ENCODE results near the gene DNAAF2. TPM values are rescaled to one million over a fixed set of nuclear protein-coding genes. Genes with fewer than 3 reads are reported as not detected.
A peak's percentile ranks its signal among the peaks of the same experiment; 100 is the strongest.

The DNAAF2 gene
- total and polyA plus RNA-seq, 2 of the 13 experiments (the other 11 are each of a cell fraction or from before 2014, with no cell fraction given): 6.1 to 13.6 TPM

- TF ChIP-seq SP1 (IDR thresholded peaks at IDR 0.05): no peak
- TF ChIP-seq SP1 (CRISPR knock-in tag; IDR thresholded peaks at IDR 0.05): no peak; the same call in 1 of the 2 replicates
- TF ChIP-seq MTERF4 (CRISPR knock-in tag; IDR thresholded peaks at IDR 0.05): no peak
- TF ChIP-seq ZFP62 (CRISPR knock-in tag; IDR thresholded peaks at IDR 0.05): no peak
- peak; percentile 87 for TF ChIP-seq HOXA5 (CRISPR knock-in tag; IDR thresholded peaks at IDR 0.05)
- TF ChIP-seq TP53 (CRISPR knock-in tag; conservative IDR thresholded peaks at IDR 0.05): no peak; the same call in 1 of the 2 replicates
- 0 out of 2 replicates have a peak, but pooled peaks have one; percentile 35 for TF ChIP-seq AKNA (CRISPR knock-in tag; IDR thresholded peaks at IDR 0.05; ENCODE audit: borderline replicate concordance)
- TF ChIP-seq ZNF441 (CRISPR knock-in tag; IDR thresholded peaks at IDR 0.05; ENCODE audit: borderline replicate concordance): peak; percentile 77; the same call in 1 of the 2 replicates
- no peak for TF ChIP-seq MAFK (conservative IDR thresholded peaks at IDR 0.05 in 1 of 2, IDR thresholded peaks at IDR 0.05 in 1 of 2; ENCODE audit: low read length in 2 of 2)
- TF ChIP-seq KMT2A (CRISPR knock-in tag; IDR thresholded peaks at IDR 0.05): peak; percentile 95
- TF ChIP-seq ZNF354B (CRISPR knock-in tag; IDR thresholded peaks at IDR 0.05): no peak
- no peak for TF ChIP-seq PITX1 (CRISPR knock-in tag; IDR thresholded peaks at IDR 0.05)
- TF ChIP-seq HNF4G (IDR thresholded peaks at IDR 0.05; ENCODE audit: borderline replicate concordance, low read depth, low read length): no peak
- TF ChIP-seq HNF4G (CRISPR knock-in tag; IDR thresholded peaks at IDR 0.05; ENCODE audit: borderline replicate concordance, low read depth): no peak
- TF ChIP-seq GTF2F1 (IDR thresholded peaks at IDR 0.05; ENCODE audit: low read length): 0 out of 2 replicates have a peak, but pooled peaks have one; percentile 44
- TF ChIP-seq ZBTB2 (CRISPR knock-in tag; IDR thresholded peaks at IDR 0.05; ENCODE audit: low read depth): no peak
- TF ChIP-seq UBTF (CRISPR knock-in tag; IDR thresholded peaks at IDR 0.05): peak; percentile 75
- TF ChIP-seq MTF2 (CRISPR knock-in tag; IDR thresholded peaks at IDR 0.05; ENCODE audit: borderline replicate concordance): no peak
- TF ChIP-seq ZC3H13 (CRISPR knock-in tag; IDR thresholded peaks at IDR 0.05): 0 out of 2 replicates have a peak, but pooled peaks have one; percentile 13
- TF ChIP-seq HOXA3 (CRISPR knock-in tag; IDR thresholded peaks at IDR 0.05): peak; percentile 14; the same call in 1 of the 2 replicates
These were observed 14.6 kb downstream of the DNAAF2 start, which contains the start of the genes MGAT2 and RPL36AL (continued) for GRCh38 chr14:49620182-49621113.
